DMS153 treated with DMSO at 0.1 percent for 48 hours (cell line): ENCODE data around the gene LCE1E.

Experiments
- DNase-seq: peaks from one replicate; lab custom pipeline; 2025; ENCODE audit not compliant: unreplicated experiment; lab: John Stamatoyannopoulos, UW

The LCE1E gene, protein sequence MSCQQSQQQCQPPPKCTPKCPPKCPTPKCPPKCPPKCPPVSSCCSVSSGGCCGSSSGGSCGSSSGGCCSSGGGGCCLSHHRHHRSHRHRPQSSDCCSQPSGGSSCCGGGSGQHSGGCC

DNA sequence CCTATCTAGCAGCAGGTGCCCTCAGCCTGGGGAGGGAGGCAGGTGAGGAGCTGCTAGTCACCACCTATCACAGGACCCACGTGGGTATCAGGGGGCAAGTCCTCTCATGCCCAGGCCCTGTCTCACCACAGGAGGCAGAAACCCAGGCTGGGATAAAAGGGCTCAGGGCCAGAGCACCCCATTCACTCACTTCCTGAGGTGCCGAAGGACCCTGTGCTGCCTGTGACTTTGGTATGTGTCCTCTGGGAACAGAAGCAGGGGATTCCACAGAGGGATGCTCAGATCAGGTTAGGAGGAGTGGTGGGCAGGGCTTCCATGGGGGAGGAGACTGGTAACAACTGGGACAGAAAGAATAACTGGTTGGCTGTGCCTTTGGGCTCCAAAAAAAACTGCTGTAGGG is at the start of gene LCE1E:
Gene LCE1E (plus strand): TSS at position 181 of the 400 bp plus-strand sequence. CDS start 1,043 bp downstream, outside the sequence.
- peak; percentile 45 for DNase-seq

GRCh38 chr1:152737997-152738396 is 48.1 kb upstream of the LCE1E start:
- no peak for DNase-seq

GRCh38 chr1:152739841-152740240 is 46.2 kb upstream of the LCE1E start:
- no peak for DNase-seq

GRCh38 chr1:152741656-152742055 is 44.4 kb upstream of the LCE1E start:
- no peak for DNase-seq

DNA sequence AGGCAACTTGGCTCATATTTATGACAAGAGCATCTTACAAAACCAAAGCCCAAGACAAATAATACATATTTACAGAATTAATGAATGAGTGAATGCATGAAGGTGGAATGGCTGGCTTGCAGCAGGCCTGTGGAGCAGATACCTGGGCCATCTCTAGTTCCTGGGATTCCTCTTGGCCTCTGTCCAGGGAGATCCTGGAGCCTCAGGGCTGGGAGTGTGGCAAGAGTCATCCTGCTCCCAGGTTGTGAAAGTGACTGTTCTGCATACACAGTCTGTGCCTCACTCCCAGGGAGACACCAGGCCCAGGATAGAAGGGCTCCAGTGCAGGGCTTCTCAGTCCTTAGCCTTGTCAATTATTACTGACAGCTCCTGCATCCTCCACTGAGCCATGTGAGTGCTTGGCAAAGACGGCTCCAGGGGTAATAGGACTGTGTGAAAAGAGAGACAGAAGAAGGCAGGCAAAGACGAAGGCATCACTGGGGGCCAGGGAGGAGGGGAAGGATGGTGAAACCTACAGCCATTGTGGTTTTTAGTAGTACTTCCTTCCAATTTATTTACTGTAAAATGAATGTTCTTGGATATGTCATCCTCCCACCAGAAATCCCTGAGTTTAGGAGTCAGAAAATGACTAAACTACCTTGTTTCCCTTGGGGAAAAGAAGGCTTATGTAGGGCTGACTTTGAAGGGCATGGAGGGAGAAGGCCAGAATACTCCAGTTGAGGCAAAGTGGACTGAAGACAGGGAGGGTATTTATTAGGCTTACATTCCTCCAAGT is 42.5 kb upstream of the LCE1E start:
- DNase-seq, result no peak

- peak; percentile 73 for DNase-seq
Observed at GRCh38 chr1:152745289-152745704, 40.8 kb upstream of the LCE1E start.

DNA sequence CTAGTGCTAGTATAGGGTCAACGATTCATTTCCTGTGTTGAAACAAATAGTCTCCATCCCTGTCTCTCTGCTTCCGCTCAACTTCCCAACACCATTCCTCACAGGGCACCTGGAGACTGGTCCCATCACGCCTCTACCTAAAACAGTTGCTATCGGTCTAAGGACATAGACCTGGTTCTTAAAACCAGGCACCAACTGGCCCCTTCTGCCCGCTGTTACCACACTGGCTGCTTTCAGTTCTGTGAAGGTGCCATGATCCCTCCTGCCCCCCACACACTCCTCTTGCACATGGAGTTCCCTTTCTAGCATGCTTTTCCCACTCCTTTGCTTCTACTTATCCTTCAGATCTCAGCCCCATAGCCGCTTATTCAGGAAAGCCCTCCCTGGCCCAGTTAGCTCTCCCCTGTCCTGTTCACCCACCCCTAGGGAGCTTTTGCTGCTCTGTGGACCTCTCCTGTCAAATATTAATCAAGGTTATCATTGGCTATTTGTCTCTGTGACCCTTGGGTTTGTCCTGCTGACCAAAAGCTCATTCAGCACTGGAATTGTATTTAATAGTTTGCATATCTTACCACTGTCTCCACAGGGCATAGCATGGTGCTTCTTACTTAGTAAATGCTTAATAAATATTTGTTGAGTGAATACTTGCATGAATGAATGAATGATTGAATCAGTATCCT is 40.2 kb upstream of the LCE1E start:
- DNase-seq, result no peak

- no peak for DNase-seq
Observed at GRCh38 chr1:152747831-152748230, 38.2 kb upstream of the LCE1E start.

GRCh38 chr1:152752225-152752624 is 33.8 kb upstream of the LCE1E start:
- DNase-seq, result no peak

DNA sequence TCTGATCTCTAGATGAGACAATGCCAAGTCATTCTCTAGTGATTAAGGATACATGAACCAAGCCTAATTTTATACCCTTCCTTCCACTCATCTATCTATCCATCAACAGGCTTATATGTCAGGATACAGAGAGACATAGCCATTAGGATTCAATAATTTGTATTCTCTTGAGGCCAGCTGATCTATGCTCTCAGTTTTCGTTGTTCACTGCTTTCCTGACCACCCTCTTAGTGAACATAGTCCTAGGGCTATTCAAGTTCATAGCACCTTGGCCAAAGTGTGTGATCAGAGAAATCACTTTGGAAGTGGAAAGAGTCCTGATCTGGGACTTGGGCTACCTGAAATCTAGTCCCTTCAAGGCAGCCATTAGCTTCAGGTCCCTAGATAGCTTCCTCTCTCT is 32.5 kb upstream of the LCE1E start:
- DNase-seq, result no peak

- no peak for DNase-seq
Observed at GRCh38 chr1:152756872-152757271, 29.2 kb upstream of the LCE1E start.

- DNase-seq, result no peak
Observed at GRCh38 chr1:152757747-152758146, 28.3 kb upstream of the LCE1E start, which contains the start of gene KPRP. Gene KPRP, plus strand, starts transcription at chr1:152758025. Its CDS starts 1,564 bp downstream, at chr1:152759589.

- DNase-seq, result no peak
Observed at GRCh38 chr1:152758636-152759035, 27.4 kb upstream of the LCE1E start.

DNA sequence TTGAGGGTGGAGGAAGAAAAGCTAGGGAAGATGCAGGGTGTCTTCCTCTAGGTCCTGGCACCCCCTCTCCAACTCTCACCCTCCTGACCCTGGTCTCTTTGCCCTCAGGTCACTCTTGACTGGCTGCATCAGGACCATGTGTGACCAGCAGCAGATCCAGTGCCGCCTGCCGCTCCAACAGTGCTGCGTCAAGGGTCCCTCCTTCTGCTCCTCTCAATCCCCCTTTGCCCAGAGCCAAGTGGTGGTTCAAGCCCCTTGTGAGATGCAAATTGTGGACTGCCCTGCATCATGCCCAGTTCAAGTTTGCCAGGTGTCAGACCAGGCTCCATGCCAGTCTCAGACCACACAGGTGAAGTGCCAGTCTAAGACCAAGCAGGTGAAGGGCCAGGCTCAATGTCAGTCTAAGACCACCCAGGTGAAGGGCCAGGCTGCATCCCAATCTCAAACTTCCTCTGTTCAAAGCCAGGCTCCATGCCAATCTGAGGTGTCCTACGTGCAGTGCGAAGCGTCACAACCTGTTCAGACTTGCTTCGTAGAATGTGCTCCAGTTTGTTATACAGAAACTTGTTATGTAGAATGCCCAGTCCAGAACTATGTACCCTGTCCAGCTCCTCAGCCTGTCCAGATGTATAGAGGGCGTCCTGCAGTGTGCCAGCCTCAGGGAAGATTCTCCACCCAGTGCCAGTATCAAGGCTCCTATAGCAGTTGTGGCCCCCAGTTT is 26.4 kb upstream of the LCE1E start:
- no peak for DNase-seq

DNA sequence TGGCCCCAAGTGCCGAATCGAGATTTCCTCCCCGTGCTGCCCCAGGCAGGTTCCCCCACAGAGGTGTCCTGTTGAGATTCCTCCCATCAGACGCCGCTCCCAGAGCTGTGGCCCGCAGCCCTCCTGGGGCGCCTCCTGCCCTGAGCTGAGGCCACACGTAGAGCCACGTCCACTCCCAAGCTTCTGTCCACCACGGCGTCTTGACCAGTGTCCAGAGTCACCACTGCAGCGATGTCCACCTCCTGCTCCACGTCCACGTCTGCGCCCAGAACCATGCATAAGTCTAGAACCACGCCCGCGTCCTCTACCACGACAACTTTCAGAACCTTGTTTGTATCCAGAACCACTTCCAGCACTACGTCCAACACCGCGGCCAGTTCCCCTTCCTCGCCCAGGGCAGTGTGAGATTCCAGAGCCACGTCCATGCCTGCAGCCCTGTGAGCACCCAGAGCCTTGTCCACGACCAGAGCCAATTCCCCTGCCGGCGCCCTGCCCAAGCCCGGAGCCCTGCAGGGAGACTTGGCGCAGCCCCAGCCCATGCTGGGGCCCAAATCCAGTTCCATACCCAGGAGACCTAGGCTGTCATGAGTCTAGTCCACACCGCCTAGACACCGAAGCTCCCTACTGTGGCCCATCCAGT is 25.4 kb upstream of the LCE1E start:
- DNase-seq, result no peak

DNA sequence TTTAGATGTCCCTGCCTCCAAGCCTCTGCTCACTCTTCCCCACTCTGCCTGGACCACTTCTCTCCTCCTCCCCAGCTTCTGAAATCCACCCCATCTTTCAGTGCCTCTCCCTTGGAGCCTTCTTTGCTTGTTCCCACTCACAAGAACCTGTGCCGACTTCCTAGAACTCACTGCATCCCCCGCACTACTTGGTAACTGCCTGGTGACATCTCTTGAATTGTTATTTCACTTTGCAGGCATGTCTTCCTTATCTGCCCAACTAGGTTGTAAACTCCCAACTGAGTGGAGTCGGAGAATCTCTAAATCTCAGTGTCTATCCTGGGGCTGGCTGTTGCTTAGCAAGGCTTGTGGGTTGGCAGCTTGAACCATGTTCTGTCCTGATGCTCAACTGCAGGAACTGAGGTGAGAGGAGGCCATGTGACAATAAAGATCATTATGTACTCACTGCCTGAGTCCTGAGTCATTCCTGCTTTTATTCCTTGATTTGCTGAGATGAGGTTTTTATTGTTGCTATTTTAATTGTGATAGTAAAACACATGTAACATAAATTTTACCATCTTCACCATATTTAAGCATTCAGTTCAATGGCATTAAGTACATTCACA is 24.3 kb upstream of the LCE1E start:
- DNase-seq, result no peak

DNA sequence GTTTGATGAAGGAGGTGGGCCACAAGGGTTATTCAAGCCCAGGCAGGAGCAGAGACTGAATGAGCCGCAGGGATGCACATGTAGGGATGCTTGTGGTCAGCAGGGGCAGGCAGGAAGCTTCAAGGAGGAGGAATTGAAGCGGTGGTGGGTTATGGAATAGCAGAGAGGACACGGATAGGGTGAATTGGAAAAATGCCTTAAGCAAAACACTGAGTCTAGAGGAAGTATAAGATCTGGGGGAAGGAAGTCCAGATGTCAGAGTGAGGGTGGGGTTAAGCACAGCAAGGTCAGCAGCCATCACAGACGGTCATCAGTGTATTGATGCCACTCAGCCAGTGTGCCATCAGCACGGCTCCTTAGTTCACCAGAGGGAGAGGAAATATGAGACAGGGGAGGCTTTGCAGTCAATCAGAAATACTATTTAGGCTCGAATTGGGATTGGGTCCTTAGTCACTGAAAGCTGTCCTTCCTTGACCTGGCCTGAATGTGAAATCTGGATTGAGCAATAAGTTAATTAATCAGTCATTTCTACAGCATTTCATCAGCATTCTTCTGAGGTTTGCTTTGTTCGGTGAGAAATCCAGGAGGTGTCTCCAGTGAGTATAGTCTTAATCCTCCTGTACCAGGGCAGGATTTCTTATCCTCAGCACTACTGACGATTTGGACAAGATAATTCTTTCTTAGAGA is 17.1 kb upstream of the LCE1E start:
- DNase-seq, result no peak

- DNase-seq, result no peak
Observed at GRCh38 chr1:152770411-152770810, 15.6 kb upstream of the LCE1E start.

- no peak for DNase-seq
Observed at GRCh38 chr1:152774875-152775274, 11.2 kb upstream of the LCE1E start, which contains the start of gene LCE1F. Gene LCE1F, plus strand, starts transcription at chr1:152775140. Its CDS starts 1,232 bp downstream, at chr1:152776372.

DNA sequence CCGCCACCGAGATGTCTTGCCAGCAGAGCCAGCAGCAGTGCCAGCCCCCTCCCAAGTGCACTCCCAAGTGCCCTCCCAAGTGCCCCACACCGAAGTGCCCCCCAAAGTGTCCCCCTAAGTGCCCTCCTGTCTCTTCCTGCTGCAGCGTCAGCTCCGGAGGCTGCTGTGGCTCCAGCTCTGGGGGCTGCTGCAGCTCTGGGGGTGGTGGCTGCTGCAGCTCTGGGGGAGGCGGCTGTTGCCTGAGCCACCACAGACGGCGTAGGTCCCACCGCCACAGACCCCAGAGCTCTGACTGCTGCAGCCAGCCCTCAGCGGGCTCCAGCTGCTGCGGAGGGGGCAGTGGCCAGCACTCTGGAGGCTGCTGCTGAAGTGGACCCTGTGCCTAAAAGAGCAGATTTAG is 9.7 kb upstream of the LCE1E start:
- DNase-seq, result no peak
